ENCODE results near the gene ZCCHC8.
"Not testable (repeated sequence)": the region's sequence is repeated elsewhere in the genome, so short reads cannot be mapped to it uniquely, and the experiment has no call there.

The ZCCHC8 gene

GRCh38 chr12:122437656-122438121 lies 63.0 kb downstream of the ZCCHC8 start:
- H3K27ac ChIP-seq (ENCODE audit: low read depth, low read length) = no peak overlapping the region
- TF ChIP-seq CTCF (IDR thresholded peaks at IDR 0.05; ENCODE audit: low read depth, low read length, poor library complexity, severe bottlenecking) (no peak), EZH2phosphoT487 (IDR thresholded peaks at IDR 0.05; ENCODE audit: borderline replicate concordance, low read length) (no peak)
- H3K4me3 ChIP-seq (ENCODE audit: low read length) = no peak overlapping the region

GRCh38 chr12:122435186-122435585 lies 65.5 kb downstream of the ZCCHC8 start:
- Histone ChIP-seq H3K27ac (ENCODE audit: low read depth, low read length) (no peak overlapping the region), H3K9me3 (ENCODE audit: control insufficient read depth, insufficient read depth, low read length) (no peaks in the 10 kb centered on the region), H4K20me1 (ENCODE audit: control insufficient read depth, insufficient read depth, low read depth, low read length) (no peaks in the 10 kb centered on the region), H3K4me2 (ENCODE audit: low read length) (no peak overlapping the region), H3K4me3 (ENCODE audit: low read length) (no peak overlapping the region), H3K9me2 (replicated peaks; ENCODE audit: control insufficient read depth, low read length) (no peaks in the 10 kb centered on the region), H3K79me2 (ENCODE audit: control insufficient read depth, low read length) (no peaks in the 10 kb centered on the region), H3K4me1 (ENCODE audit: control insufficient read depth, low read length) (no peaks in the 10 kb centered on the region), H3F3A (ENCODE audit: control insufficient read depth, insufficient read depth) (no peaks in the 10 kb centered on the region), H3K27me3 (ENCODE audit: control insufficient read depth, low read length) (no peaks in the 10 kb centered on the region), H3K36me3 (ENCODE audit: control insufficient read depth, low read length) (no peaks in the 10 kb centered on the region)
- TF ChIP-seq CTCF (IDR thresholded peaks at IDR 0.05; ENCODE audit: low read depth, low read length, poor library complexity, severe bottlenecking) = no peak
- no peak for TF ChIP-seq EZH2phosphoT487 (IDR thresholded peaks at IDR 0.05; ENCODE audit: borderline replicate concordance, low read length)

More at GRCh38 chr12:122437656-122438121, 63.0 kb downstream of the ZCCHC8 start:
- no peaks in the 10 kb centered on the region for H3K79me2 ChIP-seq (ENCODE audit: control insufficient read depth, low read length)
- H3K4me1 ChIP-seq (ENCODE audit: control insufficient read depth, low read length) = no peaks in the 10 kb centered on the region
- no peaks in the 10 kb centered on the region for H3K9me2 ChIP-seq (replicated peaks; ENCODE audit: control insufficient read depth, low read length)
- no peaks in the 10 kb centered on the region for H3K27me3 ChIP-seq (ENCODE audit: control insufficient read depth, low read length)
- no peaks in the 10 kb centered on the region for H4K20me1 ChIP-seq (ENCODE audit: control insufficient read depth, insufficient read depth, low read depth, low read length)
- no peaks in the 10 kb centered on the region for H3K9me3 ChIP-seq (ENCODE audit: control insufficient read depth, insufficient read depth, low read length)
- H3K4me2 ChIP-seq (ENCODE audit: low read length) = no peak overlapping the region
- no peaks in the 10 kb centered on the region for H3F3A ChIP-seq (ENCODE audit: control insufficient read depth, insufficient read depth)
- H3K36me3 ChIP-seq (ENCODE audit: control insufficient read depth, low read length) = no peaks in the 10 kb centered on the region

DNA sequence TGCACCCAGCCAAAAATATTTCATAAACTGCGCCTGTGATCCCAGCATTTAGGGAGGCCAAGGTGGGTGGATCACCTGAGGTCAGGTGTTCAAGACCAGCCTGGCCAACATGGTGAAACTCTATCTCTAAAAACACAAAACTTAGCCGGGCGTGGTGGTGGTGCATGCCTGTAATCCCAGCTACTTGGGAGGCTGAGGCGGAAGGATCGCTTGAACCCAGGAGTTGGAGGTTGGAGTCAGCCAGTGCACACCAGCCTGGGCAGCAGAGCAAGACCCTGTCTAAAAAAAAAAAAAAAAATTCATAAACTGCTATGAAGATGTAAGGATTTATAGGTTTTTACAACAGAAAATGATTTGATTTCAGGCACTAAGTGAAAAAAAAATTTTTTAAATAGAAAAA lies 71.7 kb downstream of the ZCCHC8 start:
- H3K4me1 ChIP-seq (ENCODE audit: control insufficient read depth, low read length); H3F3A ChIP-seq (ENCODE audit: control insufficient read depth, insufficient read depth); H3K4me3 ChIP-seq (ENCODE audit: low read length); H3K27me3 ChIP-seq (ENCODE audit: control insufficient read depth, low read length); H3K4me2 ChIP-seq (ENCODE audit: low read length); H3K27ac ChIP-seq (ENCODE audit: low read depth, low read length); H3K9me3 ChIP-seq (ENCODE audit: control insufficient read depth, insufficient read depth, low read length); H4K20me1 ChIP-seq (ENCODE audit: control insufficient read depth, insufficient read depth, low read depth, low read length); H3K36me3 ChIP-seq (ENCODE audit: control insufficient read depth, low read length); H3K79me2 ChIP-seq (ENCODE audit: control insufficient read depth, low read length); H3K9me2 ChIP-seq (replicated peaks; ENCODE audit: control insufficient read depth, low read length): not testable (repeated sequence)

- Histone ChIP-seq H3K27me3 (ENCODE audit: control insufficient read depth, low read length) (peaks cover 7% of the 10 kb centered on the region), H3F3A (ENCODE audit: control insufficient read depth, insufficient read depth) (peaks cover 12% of the 10 kb centered on the region), H3K27ac (ENCODE audit: low read depth, low read length) (no peak overlapping the region), H3K4me2 (ENCODE audit: low read length) (no peak overlapping the region), H3K4me3 (ENCODE audit: low read length) (no peak overlapping the region), H3K9me2 (replicated peaks; ENCODE audit: control insufficient read depth, low read length) (no peaks in the 10 kb centered on the region), H3K36me3 (ENCODE audit: control insufficient read depth, low read length) (no peaks in the 10 kb centered on the region), H3K4me1 (ENCODE audit: control insufficient read depth, low read length) (peaks cover 24% of the 10 kb centered on the region), H3K9me3 (ENCODE audit: control insufficient read depth, insufficient read depth, low read length) (no peaks in the 10 kb centered on the region), H3K79me2 (ENCODE audit: control insufficient read depth, low read length) (no peaks in the 10 kb centered on the region), H4K20me1 (ENCODE audit: control insufficient read depth, insufficient read depth, low read depth, low read length) (no peaks in the 10 kb centered on the region)
- TF ChIP-seq EZH2phosphoT487 (IDR thresholded peaks at IDR 0.05; ENCODE audit: borderline replicate concordance, low read length) = no peak
- no peak for TF ChIP-seq CTCF (IDR thresholded peaks at IDR 0.05; ENCODE audit: low read depth, low read length, poor library complexity, severe bottlenecking)
Observed at GRCh38 chr12:122427403-122427802, 73.3 kb downstream of the ZCCHC8 start.

All from DOHH2 (cell line).